ENCODE measurements around the gene ZSWIM1.

The ZSWIM1 gene

GRCh38 chr20:45880988-45881788, at the start of gene ZSWIM1:
Gene ZSWIM1, plus strand, starts transcription at chr20:45881227. Its CDS starts 1,366 bp downstream, at chr20:45882593.
- DNase-seq = peak; percentile 99

- DNase-seq = no peak
Observed at GRCh38 chr20:45832619-45833018, 48.4 kb upstream of the ZSWIM1 start.

- DNase-seq = peak; percentile 93
Observed at GRCh38 chr20:45833030-45833882, 47.8 kb upstream of the ZSWIM1 start, which contains the start of gene SNX21. Gene SNX21, plus strand, starts transcription at chr20:45833799. Its CDS starts 121 bp downstream, at chr20:45833920.

- DNase-seq = peak; percentile 70
Observed at GRCh38 chr20:45833883-45834796, 46.9 kb upstream of the ZSWIM1 start.

GRCh38 chr20:45834797-45835161, 46.2 kb upstream of the ZSWIM1 start:
- DNase-seq = no peak

- DNase-seq = no peak
Observed at GRCh38 chr20:45835329-45835765, 45.7 kb upstream of the ZSWIM1 start.

GRCh38 chr20:45835825-45836224, 45.2 kb upstream of the ZSWIM1 start:
- peak; percentile 33 for DNase-seq

GRCh38 chr20:45836841-45837240, 44.2 kb upstream of the ZSWIM1 start:
- DNase-seq = no peak

- no peak for DNase-seq
Observed at GRCh38 chr20:45840700-45841198, 40.3 kb upstream of the ZSWIM1 start.

GRCh38 chr20:45841407-45842129, 39.5 kb upstream of the ZSWIM1 start:
- no peak for DNase-seq

GRCh38 chr20:45842169-45842812, 38.7 kb upstream of the ZSWIM1 start:
- DNase-seq = no peak

GRCh38 chr20:45843506-45843905, 37.5 kb upstream of the ZSWIM1 start:
- DNase-seq = no peak

- DNase-seq = no peak
Observed at GRCh38 chr20:45845452-45845851, 35.6 kb upstream of the ZSWIM1 start.

- no peak for DNase-seq
Observed at GRCh38 chr20:45848421-45848820, 32.6 kb upstream of the ZSWIM1 start.

- DNase-seq = no peak
Observed at GRCh38 chr20:45848969-45849582, 32.0 kb upstream of the ZSWIM1 start.

GRCh38 chr20:45850238-45850637, 30.8 kb upstream of the ZSWIM1 start:
- DNase-seq = no peak

- DNase-seq = no peak
Observed at GRCh38 chr20:45850926-45851325, 30.1 kb upstream of the ZSWIM1 start.

- no peak for DNase-seq
Observed at GRCh38 chr20:45851501-45851900, 29.5 kb upstream of the ZSWIM1 start.

- no peak for DNase-seq
Observed at GRCh38 chr20:45852326-45852725, 28.7 kb upstream of the ZSWIM1 start.

- DNase-seq = no peak
Observed at GRCh38 chr20:45853484-45853883, 27.5 kb upstream of the ZSWIM1 start.
